Endothelial cell of umbilical vein (primary cell): ENCODE results near the gene PRKAG2. TPM values are rescaled to one million over a fixed set of nuclear protein-coding genes. Genes with fewer than 3 reads are reported as not detected.

Experiments used
- BruUV-seq: library from RNA; stranded (reverse); fragments of 400-500 nt; replicated peaks from 2 replicates; lab custom pipeline; 2021; lab: Mats Ljungman, UMichigan
- CTCF ChIA-PET: fragments of 300-600, 350-600 bp; sonication (Branson Sonifier 250); formaldehyde crosslinking; loops from one replicate; lab custom pipeline; 2021; ENCODE audit warnings: antibody characterized with exemption, inconsistent platforms; lab: Charles Lee
- POLR2A ChIA-PET: fragments of 300-600, 350-600 bp; sonication (Branson Sonifier 250); formaldehyde crosslinking; loops from one replicate; lab custom pipeline; 2021; ENCODE audit warnings: antibody characterized with exemption, inconsistent platforms; lab: Charles Lee
- DNase-seq: peaks from one replicate; pipeline ENCODE4 v3.0.0-alpha.2; 2011; ENCODE audit warnings: low read depth, low spot score
- FAIRE-seq: peaks from 2 replicates; lab custom pipeline; 2011; peaks lifted over from hg19 to GRCh38; lab: Jason Lieb, UNC
- H2AFZ ChIP-seq: 2 replicates; pipeline ENCODE4 v1.6.0; 2012; ENCODE audit warnings: low read depth, low read length, control low read depth, inconsistent platforms
- H3K27ac ChIP-seq: 2 replicates; pipeline ENCODE4 v1.5.1; 2011; ENCODE audit warnings: low read depth, mild to moderate bottlenecking, control low read depth, low read length, moderate library complexity; ENCODE audit not compliant: insufficient read depth
- H3K27me3 ChIP-seq, 2 experiments: 2 replicates each; pipeline versions ENCODE4 v1.6.0 to v1.6.1; 2011; ENCODE audit warnings: low read length in 2 of 2, mixed read lengths in 1 of 2; ENCODE audit not compliant: control insufficient read depth in 2 of 2, insufficient read depth in 2 of 2
- H3K36me3 ChIP-seq, 2 experiments: 2 replicates in 1 of 2; 3 replicates in 1 of 2; pipeline ENCODE4 v1.5.1; 2011; ENCODE audit warnings: low read length in 2 of 2, mild to moderate bottlenecking in 1 of 2, moderate library complexity in 1 of 2; ENCODE audit not compliant: control insufficient read depth in 2 of 2, insufficient read depth in 2 of 2; ENCODE audit errors: extremely low read depth in 1 of 2
- H3K4me1 ChIP-seq: 3 replicates; pipeline ENCODE4 v1.5.1; 2011; ENCODE audit warnings: mild to moderate bottlenecking, low read length; ENCODE audit not compliant: control insufficient read depth, insufficient read depth; ENCODE audit errors: extremely low read depth
- H3K4me2 ChIP-seq: 2 replicates; pipeline ENCODE4 v1.6.1; 2011; ENCODE audit warnings: low read length, control low read depth, mixed read lengths; ENCODE audit not compliant: insufficient read depth
- H3K4me3 ChIP-seq, 3 experiments: fragments of 200-600 bp in 1 of 3; sonication (generic), shearing (Covaris generic) in 1 of 3; replicated peaks in 1 of 3; 2 replicates each; pipeline ENCODE4 v1.5.1; 2011 to 2016; ENCODE audit warnings: control low read depth in 3 of 3, low read length in 3 of 3, mild to moderate bottlenecking in 2 of 3, inconsistent platforms in 1 of 3, low read depth in 1 of 3, moderate library complexity in 1 of 3; ENCODE audit not compliant: insufficient read depth in 1 of 3
- H3K79me2 ChIP-seq: 2 replicates; pipeline ENCODE4 v1.6.0; 2012; ENCODE audit warnings: low read length, inconsistent platforms; ENCODE audit not compliant: control insufficient read depth, insufficient read depth
- H3K9ac ChIP-seq: replicated peaks from 2 replicates; pipeline ENCODE3; 2011; ENCODE audit warnings: low read length, control low read depth; ENCODE audit not compliant: insufficient read depth; ENCODE audit errors: extremely low read depth
- H3K9me1 ChIP-seq: replicated peaks from 3 replicates; pipeline ENCODE4 v1.6.0; 2011; ENCODE audit warnings: mild to moderate bottlenecking, low read length; ENCODE audit not compliant: control insufficient read depth, insufficient read depth; ENCODE audit errors: extremely low read depth
- H3K9me3 ChIP-seq: replicated peaks from 2 replicates; pipeline ENCODE4 v1.5.1; 2012; ENCODE audit warnings: low read length, inconsistent platforms; ENCODE audit not compliant: control insufficient read depth, insufficient read depth
- H4K20me1 ChIP-seq: replicated peaks from 2 replicates; pipeline ENCODE3; 2011; ENCODE audit warnings: mild to moderate bottlenecking, low read length; ENCODE audit not compliant: control insufficient read depth, insufficient read depth; ENCODE audit errors: extremely low read depth
- EZH2 ChIP-seq: IDR thresholded peaks from 2 replicates; pipeline ENCODE4 v1.6.1; 2012; ENCODE audit warnings: borderline replicate concordance, low read depth, mild to moderate bottlenecking, moderate library complexity, low read length, inconsistent platforms; ENCODE audit not compliant: severe bottlenecking
- GATA2 ChIP-seq: IDR thresholded peaks from 2 replicates; pipeline ENCODE4 v1.7.0; 2011; ENCODE audit warnings: low read depth, mild to moderate bottlenecking, moderate library complexity, mixed read lengths, low read length; ENCODE audit not compliant: insufficient read length, insufficient read depth
- POLR2AphosphoS5 ChIP-seq: IDR thresholded peaks from 2 replicates; pipeline ENCODE4 v1.6.1; 2012; ENCODE audit warnings: low read depth, mild to moderate bottlenecking, control low read depth, low read length, moderate library complexity; ENCODE audit not compliant: insufficient read depth
- dilution Hi-C: fragments of 300-500 bp; cut with MboI; formaldehyde crosslinking; loops from one replicate; pipeline ENCODE4 v1.15.0; 2019; ENCODE audit warnings: low sequenced_read_pairs; ENCODE audit not compliant: extremely low pct_ligation_motif_present
- intact Hi-C: fragments of 100-400 bp; cut with micrococcal nuclease; formaldehyde crosslinking; loops from one replicate; pipeline ENCODE4 v1.10.0; 2022
- polyA plus RNA-seq, 4 experiments: library from polyadenylated mRNA; depleted of rRNA in 3 of 4; stranded (reverse) in 3 of 4; unstranded in 1 of 4; fragments of >200 nt; gene quantifications; 2 replicates each; pipeline versions ENCODE4 v1.2.1 to v1.2.3, GENCODE V29; 2011 to 2012; ENCODE audit warnings: missing spikeins in 1 of 4
- total RNA-seq: library from RNA; stranded (reverse); gene quantifications from 2 replicates; pipeline ENCODE4 v1.2.3, GENCODE V29; 2021
- TF ChIP-seq, protein P1 (sequence below): IDR thresholded peaks from 2 replicates; pipeline ENCODE4 v1.6.1; 2011; ENCODE audit not compliant: insufficient read depth, insufficient read length
- TF ChIP-seq, protein P2 (sequence below), 2 donors: IDR thresholded peaks; 1 replicate in 1 of 2; 2 replicates in 1 of 2; pipeline ENCODE4 v1.5.1; 2011; ENCODE audit warnings: low read length in 2 of 2, mild to moderate bottlenecking in 2 of 2, moderate library complexity in 2 of 2, control low read depth in 1 of 2, inconsistent platforms in 1 of 2, low read depth in 1 of 2; ENCODE audit not compliant: insufficient read depth in 1 of 2; ENCODE audit errors: extremely low read depth in 1 of 2

PRKAG2 gene
- total and polyA plus RNA-seq, 2 donors (not counting 3 experiments of a cell fraction or from before 2014, with no cell fraction given): 19.3 to 51.5 TPM

- POLR2A ChIA-PET: no interaction called here
Observed at GRCh38 chr7:151882734-151883133, 5.8 kb upstream of the PRKAG2 start.

DNA sequence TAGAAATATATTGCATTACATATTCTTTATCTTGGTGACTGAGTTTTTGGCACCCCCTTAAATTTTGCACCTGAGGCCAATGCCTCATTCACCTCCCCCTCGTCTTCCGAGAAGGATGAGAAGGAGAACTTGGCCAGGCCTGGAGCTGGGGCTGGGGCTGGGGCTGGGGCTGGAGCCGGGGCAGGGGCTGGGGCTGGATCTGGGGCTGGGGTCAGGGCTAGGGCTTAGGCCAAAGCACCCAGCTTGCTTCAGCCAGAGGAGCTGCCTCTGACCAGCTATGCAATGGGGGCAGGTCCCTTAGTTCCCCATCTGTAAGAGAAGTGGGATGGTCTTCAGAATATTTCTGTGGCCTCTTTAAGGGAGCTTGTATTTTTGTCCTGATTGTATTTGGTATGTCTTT lies 3.8 kb upstream of the PRKAG2 start:
- FAIRE-seq (no peak), DNase-seq (no peak)
- ChIA-PET POLR2A (no interaction called here), CTCF (no interaction called here)
- dilution Hi-C loops (no loop called here), intact Hi-C loops (no loop called here)
- H3K36me3 ChIP-seq: no peaks in the 10 kb centered on the region
- H3K4me3 ChIP-seq: no peak overlapping the region
- H4K20me1 ChIP-seq: no peaks in the 10 kb centered on the region
- H3K79me2 ChIP-seq: no peaks in the 10 kb centered on the region
- no peak overlapping the region for H2AFZ ChIP-seq
- H3K9me1 ChIP-seq: no peaks in the 10 kb centered on the region
- TF ChIP-seq POLR2AphosphoS5: no peak
- TF ChIP-seq, protein P1, sequence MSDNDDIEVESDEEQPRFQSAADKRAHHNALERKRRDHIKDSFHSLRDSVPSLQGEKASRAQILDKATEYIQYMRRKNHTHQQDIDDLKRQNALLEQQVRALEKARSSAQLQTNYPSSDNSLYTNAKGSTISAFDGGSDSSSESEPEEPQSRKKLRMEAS: no peak
- TF ChIP-seq GATA2: no peak
- TF ChIP-seq, protein P2, sequence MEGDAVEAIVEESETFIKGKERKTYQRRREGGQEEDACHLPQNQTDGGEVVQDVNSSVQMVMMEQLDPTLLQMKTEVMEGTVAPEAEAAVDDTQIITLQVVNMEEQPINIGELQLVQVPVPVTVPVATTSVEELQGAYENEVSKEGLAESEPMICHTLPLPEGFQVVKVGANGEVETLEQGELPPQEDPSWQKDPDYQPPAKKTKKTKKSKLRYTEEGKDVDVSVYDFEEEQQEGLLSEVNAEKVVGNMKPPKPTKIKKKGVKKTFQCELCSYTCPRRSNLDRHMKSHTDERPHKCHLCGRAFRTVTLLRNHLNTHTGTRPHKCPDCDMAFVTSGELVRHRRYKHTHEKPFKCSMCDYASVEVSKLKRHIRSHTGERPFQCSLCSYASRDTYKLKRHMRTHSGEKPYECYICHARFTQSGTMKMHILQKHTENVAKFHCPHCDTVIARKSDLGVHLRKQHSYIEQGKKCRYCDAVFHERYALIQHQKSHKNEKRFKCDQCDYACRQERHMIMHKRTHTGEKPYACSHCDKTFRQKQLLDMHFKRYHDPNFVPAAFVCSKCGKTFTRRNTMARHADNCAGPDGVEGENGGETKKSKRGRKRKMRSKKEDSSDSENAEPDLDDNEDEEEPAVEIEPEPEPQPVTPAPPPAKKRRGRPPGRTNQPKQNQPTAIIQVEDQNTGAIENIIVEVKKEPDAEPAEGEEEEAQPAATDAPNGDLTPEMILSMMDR (IDR thresholded peaks at IDR 0.05; ENCODE audit: extremely low read depth in 1 of 2, insufficient read depth in 1 of 2, low read depth in 1 of 2, low read length in 2 of 2): no peak
- H3K4me1 ChIP-seq: peaks cover 11% of the 10 kb centered on the region
- peaks cover 33 to 36% of the 10 kb centered on the region in 2 experiments for H3K27me3 ChIP-seq
- no peaks in the 10 kb centered on the region for H3K9me3 ChIP-seq
- no TSS peak for BruUV-seq
- no peak overlapping the region for H3K4me2 ChIP-seq
- no peak overlapping the region for H3K9ac ChIP-seq
- H3K27ac ChIP-seq: no peak overlapping the region

More at GRCh38 chr7:151882734-151883133, 5.8 kb upstream of the PRKAG2 start:
- no peaks in the 10 kb centered on the region for H3K79me2 ChIP-seq
- no peaks in the 10 kb centered on the region for H3K4me1 ChIP-seq
- no peak overlapping the region for H3K4me2 ChIP-seq
- H3K4me3 ChIP-seq: no peak overlapping the region
- H3K36me3 ChIP-seq: no peaks in the 10 kb centered on the region
- dilution Hi-C loops (no loop called here), intact Hi-C loops (no loop called here)
- DNase-seq (no peak), FAIRE-seq (no peak)
- H3K27me3 ChIP-seq: peaks cover 26 to 31% of the 10 kb centered on the region in 2 experiments
- no peaks in the 10 kb centered on the region for H3K9me1 ChIP-seq
- H2AFZ ChIP-seq: no peak overlapping the region
- no peaks in the 10 kb centered on the region for H4K20me1 ChIP-seq
- H3K9me3 ChIP-seq: no peaks in the 10 kb centered on the region
- CTCF ChIA-PET: interaction anchor here (0.8 to 2.0 kb wide), 3 partner anchors 13 to 100 kb away, joined by 3 to 4 read pairs (median 3); no protein-coding TSS in a partner anchor
- BruUV-seq: no TSS peak
- no peak for TF ChIP-seq EZH2
- H3K9ac ChIP-seq: no peak overlapping the region
- H3K27ac ChIP-seq: no peak overlapping the region
